Nephron (organoid): Measurements from ENCODE around the gene ARL5A.

Experiments
- H3K27ac Mint-ChIP-seq, 3 experiments: 2 replicates each; pipeline ENCODE4 v1.8.0; 2020; ENCODE audit warnings: mixed read lengths in 3 of 3, mild to moderate bottlenecking in 2 of 3, moderate library complexity in 1 of 3
- H3K27me3 Mint-ChIP-seq: 2 replicates; pipeline ENCODE4 v1.8.0; 2021; ENCODE audit warnings: low read depth, mild to moderate bottlenecking, moderate library complexity, mixed read lengths
- H3K36me3 Mint-ChIP-seq: 2 replicates; pipeline ENCODE4 v1.8.0; 2020; ENCODE audit warnings: low read depth, mixed read lengths
- H3K4me1 Mint-ChIP-seq: 2 replicates; pipeline ENCODE4 v1.8.0; 2020; ENCODE audit warnings: mixed read lengths
- H3K4me3 Mint-ChIP-seq, 3 experiments: 2 replicates each; pipeline ENCODE4 v1.8.0; 2020; ENCODE audit warnings: mild to moderate bottlenecking in 3 of 3, mixed read lengths in 3 of 3, moderate library complexity in 2 of 3
- H3K9me3 Mint-ChIP-seq: 2 replicates; pipeline ENCODE4 v1.8.0; 2020; ENCODE audit warnings: mixed read lengths
- TF ChIP-seq, protein P1 (sequence below), 3 experiments: fragments of 200-600 bp; sonication (generic); IDR thresholded peaks; one replicate each; pipeline ENCODE4 v1.5.0; 2021; ENCODE audit warnings: antibody characterized with exemption in 3 of 3; ENCODE audit not compliant: unreplicated experiment in 3 of 3

Gene ARL5A

DNA sequence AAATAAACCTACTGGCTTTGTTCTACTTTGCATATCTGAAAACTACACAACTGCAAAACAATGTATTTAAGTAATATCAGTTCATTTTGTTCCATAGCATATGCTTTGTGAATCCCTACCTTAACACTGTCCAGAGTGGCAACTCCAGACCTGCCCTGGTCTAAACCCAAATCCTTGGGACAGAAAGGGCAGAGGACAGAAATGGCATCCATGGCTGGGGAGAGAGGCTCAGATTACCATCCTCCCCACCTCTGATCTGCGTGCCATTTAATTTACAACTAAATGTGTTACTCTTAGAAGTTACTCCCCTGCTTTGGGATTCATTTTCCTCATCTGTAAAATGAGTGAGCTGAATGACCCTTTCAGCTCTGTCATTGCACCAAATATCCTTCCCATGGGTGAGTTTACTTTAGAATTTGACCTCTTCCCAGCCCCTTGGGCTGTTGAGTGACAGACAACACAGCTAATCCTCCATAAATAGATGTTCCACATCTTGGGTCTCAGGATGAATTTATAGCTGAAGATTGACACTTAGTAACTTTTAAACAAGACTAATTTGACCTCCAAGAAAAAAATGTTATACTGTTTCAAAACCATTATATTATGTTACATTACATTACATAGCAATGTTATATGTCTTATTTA is 73.8 kb downstream of the ARL5A start:
- TF ChIP-seq, protein P1, sequence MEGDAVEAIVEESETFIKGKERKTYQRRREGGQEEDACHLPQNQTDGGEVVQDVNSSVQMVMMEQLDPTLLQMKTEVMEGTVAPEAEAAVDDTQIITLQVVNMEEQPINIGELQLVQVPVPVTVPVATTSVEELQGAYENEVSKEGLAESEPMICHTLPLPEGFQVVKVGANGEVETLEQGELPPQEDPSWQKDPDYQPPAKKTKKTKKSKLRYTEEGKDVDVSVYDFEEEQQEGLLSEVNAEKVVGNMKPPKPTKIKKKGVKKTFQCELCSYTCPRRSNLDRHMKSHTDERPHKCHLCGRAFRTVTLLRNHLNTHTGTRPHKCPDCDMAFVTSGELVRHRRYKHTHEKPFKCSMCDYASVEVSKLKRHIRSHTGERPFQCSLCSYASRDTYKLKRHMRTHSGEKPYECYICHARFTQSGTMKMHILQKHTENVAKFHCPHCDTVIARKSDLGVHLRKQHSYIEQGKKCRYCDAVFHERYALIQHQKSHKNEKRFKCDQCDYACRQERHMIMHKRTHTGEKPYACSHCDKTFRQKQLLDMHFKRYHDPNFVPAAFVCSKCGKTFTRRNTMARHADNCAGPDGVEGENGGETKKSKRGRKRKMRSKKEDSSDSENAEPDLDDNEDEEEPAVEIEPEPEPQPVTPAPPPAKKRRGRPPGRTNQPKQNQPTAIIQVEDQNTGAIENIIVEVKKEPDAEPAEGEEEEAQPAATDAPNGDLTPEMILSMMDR (IDR thresholded peaks at IDR 0.05; ENCODE audit: unreplicated experiment in 3 of 3): no peak
- Mint-ChIP-seq H3K27me3 (no peaks in the 10 kb centered on the region), H3K4me3 (no peak overlapping the region), H3K4me1 (peaks cover 20% of the 10 kb centered on the region), H3K9me3 (peaks cover 9% of the 10 kb centered on the region), H3K36me3 (no peaks in the 10 kb centered on the region), H3K27ac (no peak overlapping the region)

DNA sequence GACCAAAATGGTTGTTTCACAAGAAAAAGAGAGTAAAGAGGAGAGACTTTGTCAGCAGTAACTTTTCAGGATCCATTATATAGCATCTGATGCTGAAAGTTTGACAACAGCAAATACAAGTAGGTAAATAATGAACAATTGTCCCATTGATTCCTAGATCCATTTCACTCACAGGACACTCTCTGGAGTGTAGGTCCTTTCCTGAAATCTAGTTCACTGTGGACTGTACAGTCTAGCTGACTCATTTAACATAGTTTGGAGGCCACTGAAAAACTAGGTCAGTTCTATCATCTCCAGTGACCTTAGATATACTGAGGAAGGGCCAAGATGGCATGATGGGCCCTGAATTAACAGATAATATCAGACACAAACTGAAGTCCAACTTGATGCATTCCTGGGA is 74.7 kb downstream of the ARL5A start:
- H3K9me3 Mint-ChIP-seq: peaks cover 10% of the 10 kb centered on the region
- H3K27ac Mint-ChIP-seq: no peak overlapping the region
- H3K4me3 Mint-ChIP-seq: no peak overlapping the region
- peaks cover 16% of the 10 kb centered on the region for H3K4me1 Mint-ChIP-seq
- TF ChIP-seq, protein P1 (IDR thresholded peaks at IDR 0.05; ENCODE audit: unreplicated experiment in 3 of 3): no peak
- no peaks in the 10 kb centered on the region for H3K27me3 Mint-ChIP-seq
- H3K36me3 Mint-ChIP-seq: no peaks in the 10 kb centered on the region
